Left lung (tissue), 10 donors: ENCODE results near the gene NMNAT2. TPM values are rescaled to one million over a fixed set of nuclear protein-coding genes. Genes with fewer than 3 reads are reported as not detected.

Experiments used
- ATAC-seq: fragments of 200-7000 bp; cut with Tn5 transposase; one replicate; pipeline ENCODE4 v1.9.1; 2020; ENCODE audit warnings: moderate library complexity
- DNase-seq, 4 donors: peaks; one replicate each; pipeline ENCODE4 v3.0.0-alpha.2; 2013 to 2020
- H3K27ac ChIP-seq, 2 donors: fragments of 200-600 bp; sonication (generic) in 1 of 2; one replicate each; pipeline versions ENCODE4 v1.5.0 to v1.8.0; 2020 to 2021
- H3K27me3 ChIP-seq, 2 donors: fragments of 200-600 bp; sonication (generic) in 1 of 2; one replicate each; pipeline versions ENCODE4 v1.5.0 to v1.8.0; 2020 to 2021
- H3K36me3 ChIP-seq, 2 donors: fragments of 200-600 bp; sonication (generic) in 1 of 2; one replicate each; pipeline versions ENCODE4 v1.5.0 to v1.8.0; 2020 to 2021
- H3K4me1 ChIP-seq, 2 donors: fragments of 200-600 bp; one replicate each; pipeline ENCODE4 v1.8.0; 2021
- H3K4me3 ChIP-seq, 2 donors: fragments of 200-600 bp; sonication (generic) in 1 of 2; one replicate each; pipeline versions ENCODE4 v1.5.0 to v1.8.0; 2020 to 2021; ENCODE audit warnings: mild to moderate bottlenecking in 1 of 2
- H3K9me3 ChIP-seq, 2 donors: fragments of 200-600 bp; sonication (generic) in 1 of 2; one replicate each; pipeline versions ENCODE4 v1.5.0 to v1.8.0; 2020 to 2021
- CTCF ChIP-seq, 2 donors: fragments of 200-600 bp; sonication (generic) in 1 of 2; IDR thresholded peaks; one replicate each; pipeline versions ENCODE4 v1.5.0 to v1.8.0; 2021; ENCODE audit warnings: antibody characterized with exemption in 2 of 2
- intact Hi-C, 2 donors: fragments of 100-400 bp; cut with DNase I; formaldehyde crosslinking; loops; one replicate each; pipeline versions ENCODE4 v1.11.2 to v1.14.2; 2022
- polyA plus RNA-seq, 6 donors: library from polyadenylated mRNA; unstranded; fragments of 120-200 nt; gene quantifications; one replicate each; pipeline ENCODE4 v1.2.1, GENCODE V29; 2013; ENCODE audit not compliant: insufficient read length in 6 of 6
- total RNA-seq, 2 donors: library from RNA; stranded (reverse); fragmentation: NEBNext Ultra II Directional; extraction: Animal tissue kit (Norgen Biotek cat#: 25700); gene quantifications; one replicate each; pipeline ENCODE4 v1.2.1, GENCODE V29; 2021
- donor health status: DM: no; HTN: yes; CAD: no.
- donor health status: DM: no; HTN: no; CAD: no.

Gene NMNAT2
- total and polyA plus RNA-seq, 8 donors: 1.1 to 2.9 (median 1.5) TPM

GRCh38 chr1:183424691-183425090 lies 6.5 kb upstream of the NMNAT2 start:
- Histone ChIP-seq H3K27me3 (peaks cover 0 to 41% of the 10 kb centered on the region in 2 donors), H3K9me3 (no peaks in the 10 kb centered on the region), H3K4me1 (no peaks in the 10 kb centered on the region), H3K27ac (no peak overlapping the region), H3K36me3 (no peaks in the 10 kb centered on the region), H3K4me3 (no peak overlapping the region)
- DNase-seq: no peak
- TF ChIP-seq CTCF (IDR thresholded peaks at IDR 0.05): no peak
- ATAC-seq: no peak
- intact Hi-C loops: no loop called here

GRCh38 chr1:183423541-183423940 lies 5.4 kb upstream of the NMNAT2 start:
- ATAC-seq (no peak), DNase-seq (no peak)
- H3K4me1 ChIP-seq: no peaks in the 10 kb centered on the region
- no peak for TF ChIP-seq CTCF (IDR thresholded peaks at IDR 0.05)
- intact Hi-C loops: no loop called here
- H3K27me3 ChIP-seq: peaks cover 10 to 52% of the 10 kb centered on the region in 2 donors
- no peak overlapping the region for H3K4me3 ChIP-seq
- H3K36me3 ChIP-seq: no peaks in the 10 kb centered on the region
- H3K9me3 ChIP-seq: no peaks in the 10 kb centered on the region
- no peak overlapping the region for H3K27ac ChIP-seq

- no peak overlapping the region for H3K4me3 ChIP-seq
- H3K36me3 ChIP-seq: no peaks in the 10 kb centered on the region
- no peaks in the 10 kb centered on the region for H3K9me3 ChIP-seq
- intact Hi-C loops: no loop called here
- no peak for DNase-seq
- peaks cover 39 to 84% of the 10 kb centered on the region in 2 donors for H3K27me3 ChIP-seq
- no peak for ATAC-seq
- no peak for TF ChIP-seq CTCF (IDR thresholded peaks at IDR 0.05)
- no peak overlapping the region for H3K27ac ChIP-seq
- H3K4me1 ChIP-seq: peaks cover 10 to 19% of the 10 kb centered on the region in 2 donors
Observed at GRCh38 chr1:183419399-183419798, 1.2 kb upstream of the NMNAT2 start.

- Histone ChIP-seq H3K9me3 (no peaks in the 10 kb centered on the region), H3K27me3 (peaks cover 39 to 91% of the 10 kb centered on the region in 2 donors), H3K4me3 (no peak overlapping the region), H3K27ac (no peak overlapping the region), H3K4me1 (peaks cover 10 to 19% of the 10 kb centered on the region in 2 donors), H3K36me3 (no peaks in the 10 kb centered on the region)
- intact Hi-C loops: no loop called here
- no peak for ATAC-seq
- DNase-seq: no peak
- TF ChIP-seq CTCF (IDR thresholded peaks at IDR 0.05): no peak
Observed at GRCh38 chr1:183418696-183419095, 516 bp upstream of the NMNAT2 start.

- peak; percentile 54 to 87 (median 76) for DNase-seq
- TF ChIP-seq CTCF (IDR thresholded peaks at IDR 0.05): no peak
- Histone ChIP-seq H3K4me3 (peak overlapping the region in 1 of 2 donors; percentile 19), H3K27ac (no peak overlapping the region), H3K4me1 (peaks cover 10 to 19% of the 10 kb centered on the region in 2 donors), H3K9me3 (no peaks in the 10 kb centered on the region), H3K27me3 (peaks cover 39 to 93% of the 10 kb centered on the region in 2 donors), H3K36me3 (no peaks in the 10 kb centered on the region)
- peak; percentile 97 for ATAC-seq
- intact Hi-C loops: no loop called here
Observed at GRCh38 chr1:183416850-183417771, 1.1 kb downstream of the NMNAT2 start.
